Measurements from ENCODE around the gene TBCCD1. TPM values are rescaled to one million over a fixed set of nuclear protein-coding genes. Genes with fewer than 3 reads are reported as not detected.
"Not testable (repeated sequence)": the region's sequence is repeated elsewhere in the genome, so short reads cannot be mapped to it uniquely, and the experiment has no call there.

Gene TBCCD1
- total RNA-seq, 1 donor from 2014 or later, result 16.2 TPM

DNA sequence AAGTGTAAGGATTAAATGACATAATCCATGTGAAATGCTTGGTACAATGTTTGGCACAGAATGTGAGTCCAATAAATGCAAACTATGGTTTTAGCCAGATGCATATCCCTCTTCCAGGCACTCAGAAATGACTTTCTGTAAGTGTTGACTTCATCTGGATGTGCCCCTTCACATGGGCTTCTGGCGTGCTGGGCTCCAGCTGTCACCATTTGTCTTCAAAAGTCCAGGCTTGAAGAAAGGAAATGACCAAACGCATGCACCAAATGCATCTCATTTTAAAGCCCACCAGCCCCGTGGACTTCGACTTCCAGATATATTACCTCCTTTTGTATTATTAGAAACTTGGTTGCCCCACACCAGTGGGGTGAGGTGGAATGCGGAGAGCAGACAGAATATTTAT lies 46.7 kb downstream of the TBCCD1 start:
- DNase-seq (ENCODE audit: low read depth in 2 of 2), result no peak

DNA sequence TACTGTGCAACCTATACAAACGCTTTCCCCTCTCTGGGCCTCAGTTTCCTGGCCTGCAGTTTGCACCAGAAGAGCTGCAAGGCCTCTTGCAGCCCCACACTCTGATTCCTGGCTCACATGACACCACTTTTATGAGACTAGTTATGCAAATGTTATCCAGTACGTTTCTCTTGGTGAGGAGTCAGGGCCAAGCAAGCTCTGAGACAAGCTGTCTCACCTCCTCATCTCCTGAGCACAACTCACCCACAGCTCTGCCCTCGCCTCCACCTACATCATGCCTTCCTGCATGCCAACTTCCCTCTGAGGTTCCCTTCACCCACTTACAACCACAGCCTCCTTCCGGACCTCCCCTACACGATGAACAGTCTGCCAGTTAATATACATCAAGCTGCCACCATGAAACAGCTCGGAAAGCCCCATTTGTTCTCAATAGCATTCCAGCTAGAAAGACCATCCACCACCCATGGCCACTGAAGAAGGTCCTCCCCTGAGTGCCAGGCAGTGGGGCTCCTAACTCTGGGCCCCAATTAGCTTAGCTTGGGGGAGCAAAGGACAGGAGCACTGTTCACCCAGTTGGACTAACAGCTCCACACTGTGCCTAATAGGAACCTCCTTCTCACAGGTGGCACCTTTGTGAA lies 48.0 kb downstream of the TBCCD1 start:
- no peak for DNase-seq (ENCODE audit: low read depth in 2 of 2)

DNA sequence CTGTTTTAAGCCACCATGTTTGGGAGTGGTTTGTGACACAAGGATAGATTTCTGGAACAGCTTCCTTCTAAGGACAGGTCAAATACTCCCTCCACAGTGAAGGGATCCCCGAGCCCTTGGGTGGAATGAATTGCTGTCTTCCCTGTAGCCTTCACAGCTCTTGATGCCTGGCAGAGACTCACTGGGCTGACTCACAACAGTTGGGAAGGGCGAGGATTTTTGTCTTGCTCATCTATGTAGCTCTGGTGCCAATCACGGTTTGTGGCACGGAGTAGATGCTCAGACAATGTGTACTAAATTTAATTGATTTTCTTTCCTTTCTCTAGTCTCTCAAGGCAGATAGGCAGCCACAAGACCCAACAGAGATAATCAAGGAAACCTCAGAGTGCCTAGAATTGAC lies 49.9 kb downstream of the TBCCD1 start:
- DNase-seq (ENCODE audit: low read depth in 2 of 2), result no peak

DNA sequence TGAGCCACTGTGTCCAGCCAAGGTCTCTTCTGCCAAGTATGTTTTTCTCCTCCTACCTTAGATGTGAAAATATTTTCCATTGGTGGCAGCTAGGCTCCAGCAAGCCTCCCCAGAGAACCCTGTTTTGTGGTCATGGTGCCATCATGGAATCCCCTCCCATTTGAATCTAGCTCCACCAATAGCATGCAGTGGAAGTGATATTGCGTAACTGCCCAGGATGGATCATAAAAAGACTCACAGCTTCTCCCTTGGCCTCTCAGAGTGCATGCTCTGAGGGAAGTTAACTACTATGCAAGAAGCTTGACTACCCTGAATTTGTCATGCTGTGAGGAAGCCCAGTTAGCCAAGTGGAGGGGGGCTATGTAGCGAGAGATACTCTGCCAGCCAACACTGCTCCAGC lies 50.5 kb downstream of the TBCCD1 start:
- no peak for DNase-seq (ENCODE audit: low read depth in 2 of 2)

DNA sequence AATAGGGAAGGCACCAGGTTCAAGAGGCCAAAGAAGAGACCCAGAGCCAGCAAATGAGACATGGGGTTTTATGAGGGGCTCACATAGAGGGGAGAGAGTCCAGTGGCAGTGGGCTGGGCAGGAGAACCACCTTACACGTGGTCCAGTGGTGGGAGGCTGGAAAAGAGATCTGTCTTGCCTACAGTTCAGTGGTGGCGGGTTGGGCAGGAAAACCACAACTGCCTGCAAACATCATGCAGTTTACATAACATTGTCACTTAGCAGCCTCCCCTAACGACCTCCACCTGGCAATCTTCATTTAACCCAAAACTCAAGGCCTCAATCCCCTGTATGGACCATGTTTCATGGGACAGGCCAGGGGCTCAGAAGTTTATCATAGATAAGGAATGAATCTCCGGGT lies 52.0 kb downstream of the TBCCD1 start:
- no peak for DNase-seq (ENCODE audit: low read depth in 2 of 2)

DNA sequence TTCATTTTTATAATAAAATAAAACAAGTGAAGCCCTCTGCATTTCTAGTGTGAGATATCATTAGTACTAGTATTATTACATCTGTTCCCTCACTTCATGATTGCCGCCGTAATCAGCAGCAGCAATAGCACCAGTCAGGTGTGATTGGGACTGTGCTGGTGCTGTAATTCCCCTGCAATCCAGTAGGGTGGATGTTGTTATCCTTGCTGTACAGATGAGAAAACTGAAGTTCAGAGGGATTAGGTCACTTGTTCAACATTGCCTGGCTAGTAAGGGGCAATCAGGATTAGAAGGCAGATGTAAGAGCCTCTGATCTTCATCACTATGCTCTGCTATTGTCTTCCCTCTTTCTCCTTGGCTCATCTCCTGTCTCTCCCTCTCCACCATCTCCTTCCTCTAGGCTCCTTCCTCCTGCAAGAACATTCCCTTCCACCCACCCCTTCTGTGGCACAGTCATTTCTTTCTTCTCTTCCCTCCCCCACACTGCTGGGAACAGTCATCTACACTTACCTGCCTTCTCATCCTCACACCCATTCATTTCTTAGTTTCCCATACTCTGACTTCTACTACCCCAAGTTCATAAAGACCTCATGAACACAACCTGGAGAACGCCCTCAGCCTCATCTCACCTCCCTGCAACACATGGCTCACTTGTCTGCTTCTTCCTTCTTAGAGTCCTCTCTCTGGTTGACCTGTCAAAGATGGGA lies 52.7 kb downstream of the TBCCD1 start:
- no peak for DNase-seq (ENCODE audit: low read depth in 2 of 2)

DNA sequence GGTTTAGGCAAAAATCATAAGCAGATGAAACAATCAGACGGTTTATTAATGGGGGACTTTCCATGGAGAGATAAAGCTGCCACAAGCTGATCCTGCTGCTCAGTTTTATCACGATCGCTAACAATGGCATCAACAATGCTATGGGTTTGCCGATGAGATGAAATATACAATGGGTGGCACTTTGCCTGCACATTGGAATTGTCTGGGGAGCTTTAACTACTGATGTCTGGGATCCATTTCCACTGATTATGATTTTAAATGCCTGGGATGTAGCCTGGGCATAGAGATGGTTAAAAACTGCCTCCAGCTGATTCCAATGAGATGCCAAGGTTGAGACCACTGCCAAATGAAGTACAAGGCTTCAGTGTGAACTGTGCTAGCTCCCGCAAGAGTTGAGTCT lies 53.8 kb downstream of the TBCCD1 start:
- DNase-seq (ENCODE audit: low read depth in 2 of 2), result no peak

DNA sequence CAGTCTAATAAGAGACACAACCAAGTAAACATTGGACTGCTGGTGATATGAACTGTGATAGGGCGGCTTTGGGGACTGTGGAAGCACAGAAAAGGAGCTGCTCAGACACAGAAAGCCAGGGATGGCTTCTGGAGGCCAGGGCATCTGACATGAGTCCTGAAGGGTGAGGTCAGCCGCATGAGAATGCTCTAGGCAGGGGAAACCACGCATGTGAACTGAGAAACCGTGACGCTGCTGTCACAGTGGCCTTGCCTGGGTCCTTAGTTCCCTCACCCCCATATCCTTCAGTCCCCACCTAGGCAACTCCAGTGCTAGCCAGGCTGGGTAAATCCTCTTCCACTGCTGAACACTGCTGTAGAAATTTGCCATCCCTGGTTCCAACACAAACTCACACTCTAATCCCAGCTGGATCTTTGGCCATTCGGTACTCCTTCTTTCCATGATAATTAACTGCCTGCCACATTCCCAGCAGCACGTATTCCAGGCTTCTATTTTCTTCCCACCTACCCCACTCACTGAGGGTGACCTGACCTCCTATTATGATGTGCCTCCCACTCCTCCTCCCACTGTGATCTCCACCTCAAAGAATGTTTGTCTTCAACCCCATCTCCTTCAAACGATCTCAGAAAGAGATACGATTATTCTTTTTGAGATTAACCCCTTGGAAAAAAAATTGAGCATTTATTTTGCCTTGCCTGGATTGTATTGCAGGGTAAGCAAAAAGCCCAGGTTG lies 54.4 kb downstream of the TBCCD1 start:
- no peak for DNase-seq (ENCODE audit: low read depth in 2 of 2)

DNA sequence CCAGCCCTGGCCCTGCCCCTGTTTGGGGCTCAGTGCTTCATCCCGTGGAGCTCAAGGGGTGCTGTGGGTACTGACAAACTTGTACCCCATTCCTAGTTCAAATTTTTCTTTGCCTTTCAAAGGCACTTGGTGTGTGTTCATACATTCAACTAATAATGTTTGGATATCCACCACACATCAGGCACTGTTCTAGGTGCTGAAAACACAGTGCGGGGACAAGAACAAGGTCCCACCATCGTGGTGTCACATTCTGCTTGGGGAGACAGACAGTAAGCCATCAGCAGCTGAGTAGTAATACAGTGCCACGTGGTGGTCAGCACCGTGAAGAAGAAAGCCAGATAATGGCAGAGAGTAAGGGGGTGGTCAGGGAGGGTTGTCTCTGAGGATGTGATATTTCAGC lies 55.4 kb downstream of the TBCCD1 start:
- DNase-seq (ENCODE audit: low read depth in 2 of 2), result no peak

DNA sequence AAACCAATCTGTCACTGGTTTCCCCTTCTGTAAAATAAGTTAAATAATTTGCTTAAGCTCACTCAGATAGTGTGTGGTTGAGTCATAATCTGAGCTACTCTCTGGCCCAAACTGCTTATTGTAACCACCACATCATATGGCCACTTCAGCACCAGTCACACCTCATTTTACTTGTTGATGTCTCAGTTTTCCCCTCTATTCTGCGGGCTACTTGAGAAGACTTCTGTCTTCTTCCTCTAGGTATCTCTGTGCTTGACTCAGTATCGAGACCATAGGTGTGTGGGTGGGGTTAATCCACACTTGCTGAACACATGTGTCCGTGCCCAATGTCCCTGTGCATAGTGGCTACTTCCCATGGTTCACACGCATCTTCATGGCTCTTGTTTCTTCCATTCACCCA lies 55.9 kb downstream of the TBCCD1 start:
- DNase-seq (ENCODE audit: low read depth in 2 of 2), result no peak

DNA sequence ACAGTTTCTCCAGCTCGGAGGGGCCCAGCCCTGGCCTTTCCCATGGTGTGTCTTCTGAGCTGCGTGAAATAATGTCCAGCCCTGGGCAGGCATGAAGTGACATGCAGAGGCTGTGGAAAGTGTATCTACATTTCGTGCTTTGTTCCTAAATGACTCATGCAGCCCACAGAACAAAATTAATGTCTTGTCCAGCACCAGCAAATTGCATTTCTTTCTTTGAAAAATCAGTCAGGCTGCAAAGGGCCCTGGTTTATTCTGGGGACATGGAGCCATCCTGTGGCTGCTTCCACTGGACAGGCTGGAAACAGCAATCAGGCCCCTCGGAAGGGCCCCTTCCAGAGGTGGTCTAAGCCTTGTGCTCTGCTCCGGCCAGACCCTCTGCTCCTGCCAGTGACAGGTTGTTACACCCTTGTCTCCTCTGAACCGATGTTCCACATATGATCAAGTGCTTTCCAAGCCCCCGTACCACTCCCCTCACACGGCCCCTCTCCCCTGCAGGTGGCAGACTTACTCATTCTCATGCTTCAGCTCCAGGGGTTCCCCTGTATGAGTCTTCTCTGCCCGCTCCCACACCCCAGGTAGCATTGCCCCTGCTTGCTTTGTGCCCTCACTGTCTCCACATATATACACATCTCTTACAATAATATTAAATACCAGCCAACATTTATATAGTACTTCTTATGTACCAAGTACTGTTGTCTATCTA lies 56.6 kb downstream of the TBCCD1 start:
- no peak for DNase-seq (ENCODE audit: low read depth in 2 of 2)

DNA sequence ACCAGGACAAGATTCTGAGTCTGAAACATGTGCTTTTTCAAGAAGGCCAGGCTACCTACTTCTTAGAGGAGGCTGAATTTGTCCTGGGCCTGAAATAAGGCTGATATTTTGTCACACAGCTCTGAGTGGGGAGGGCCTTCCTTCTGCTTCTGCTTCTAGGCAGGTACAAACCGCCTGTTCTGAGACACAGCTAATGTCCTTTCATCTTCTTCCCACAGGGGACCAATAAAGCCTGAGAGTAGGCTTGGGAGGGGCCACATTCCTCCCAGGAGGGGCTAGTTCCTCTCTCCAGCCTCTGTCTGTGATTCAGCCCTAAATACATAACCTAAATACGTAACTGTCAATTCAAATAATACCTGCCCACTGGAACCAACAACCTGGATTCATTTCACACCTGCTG lies 57.7 kb downstream of the TBCCD1 start:
- no peak for DNase-seq (ENCODE audit: low read depth in 2 of 2)

DNA sequence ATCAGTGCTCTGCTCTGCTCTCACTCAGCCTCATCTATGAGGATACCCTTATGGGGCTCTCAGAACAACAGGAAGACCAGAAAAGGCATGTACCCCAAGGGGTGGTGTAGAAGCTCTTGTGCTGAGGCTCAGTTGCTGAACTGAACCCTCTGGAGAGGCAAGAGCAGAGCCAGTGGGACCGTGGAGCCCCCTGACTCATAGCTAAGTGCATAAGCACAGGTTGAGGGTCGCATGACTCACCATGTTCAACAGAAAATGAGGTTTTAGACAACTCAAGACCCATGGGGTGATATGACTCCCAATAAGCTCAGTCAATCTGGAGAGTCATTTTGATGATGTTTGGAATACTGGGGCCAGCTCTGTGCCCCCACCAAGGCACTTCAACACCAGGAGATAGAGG lies 60.3 kb downstream of the TBCCD1 start:
- DNase-seq (ENCODE audit: low read depth in 2 of 2), result no peak

DNA sequence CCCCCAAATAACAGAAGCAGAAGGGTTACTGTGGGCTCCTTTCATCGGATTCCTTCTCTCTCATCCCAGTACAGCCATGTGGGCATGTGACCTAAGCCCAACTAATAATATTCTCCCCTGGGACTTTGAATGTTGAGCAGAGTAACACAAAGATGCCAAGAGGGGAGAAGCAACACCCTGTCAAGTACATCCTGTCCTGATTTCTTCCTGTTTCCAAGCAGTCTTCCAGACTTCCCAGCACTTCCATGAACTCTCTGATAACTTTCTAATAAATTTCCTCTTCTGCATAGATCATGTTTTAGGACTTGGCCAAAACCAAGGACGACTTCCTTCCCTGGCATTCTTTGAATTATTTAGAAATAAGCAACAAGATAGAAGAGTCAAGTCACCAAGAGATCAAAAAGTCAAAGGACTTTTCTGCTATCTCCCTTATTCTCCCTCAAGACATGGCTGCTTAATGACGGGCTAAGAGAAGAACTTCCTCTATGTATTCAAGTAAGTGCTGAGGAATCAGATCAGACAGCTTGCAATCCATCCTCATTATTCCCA lies 60.9 kb downstream of the TBCCD1 start:
- no peak for DNase-seq (ENCODE audit: low read depth in 2 of 2)

DNA sequence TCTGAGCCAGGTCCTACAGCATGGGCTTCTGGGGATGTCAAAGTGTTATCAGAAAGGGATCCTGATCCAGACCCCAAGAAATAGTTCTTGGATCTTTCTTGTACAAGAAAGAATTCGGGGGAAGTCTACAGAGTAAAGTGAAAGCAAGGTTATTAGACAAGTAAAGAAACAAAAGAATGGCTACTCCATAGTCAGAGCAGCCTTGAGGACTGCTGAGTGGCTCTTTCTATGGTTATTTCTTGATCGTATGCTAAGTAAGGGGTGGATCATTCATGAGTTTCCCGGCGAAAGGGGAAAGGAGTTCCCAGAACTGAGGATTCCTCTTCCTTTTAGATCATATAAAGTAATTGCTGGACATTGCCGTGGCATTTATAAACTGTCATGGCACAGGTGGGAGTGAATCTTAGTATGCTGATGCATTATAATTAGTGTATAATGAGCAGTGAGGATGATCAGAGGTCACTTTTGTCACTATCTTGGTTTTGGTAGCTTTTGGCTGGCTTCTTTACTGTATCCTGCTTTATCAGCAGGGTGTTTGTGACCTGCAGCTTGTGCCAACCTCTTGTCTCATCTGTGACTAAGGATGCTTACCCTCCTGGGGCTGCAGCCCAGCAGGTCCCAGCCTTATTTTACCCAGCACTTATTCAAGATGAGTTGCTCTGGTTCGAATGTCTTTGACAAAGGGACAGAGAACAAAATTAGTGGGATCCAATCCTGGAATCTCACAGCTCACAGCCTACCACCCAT lies 64.0 kb downstream of the TBCCD1 start:
- DNase-seq (ENCODE audit: low read depth in 2 of 2), result no peak

DNA sequence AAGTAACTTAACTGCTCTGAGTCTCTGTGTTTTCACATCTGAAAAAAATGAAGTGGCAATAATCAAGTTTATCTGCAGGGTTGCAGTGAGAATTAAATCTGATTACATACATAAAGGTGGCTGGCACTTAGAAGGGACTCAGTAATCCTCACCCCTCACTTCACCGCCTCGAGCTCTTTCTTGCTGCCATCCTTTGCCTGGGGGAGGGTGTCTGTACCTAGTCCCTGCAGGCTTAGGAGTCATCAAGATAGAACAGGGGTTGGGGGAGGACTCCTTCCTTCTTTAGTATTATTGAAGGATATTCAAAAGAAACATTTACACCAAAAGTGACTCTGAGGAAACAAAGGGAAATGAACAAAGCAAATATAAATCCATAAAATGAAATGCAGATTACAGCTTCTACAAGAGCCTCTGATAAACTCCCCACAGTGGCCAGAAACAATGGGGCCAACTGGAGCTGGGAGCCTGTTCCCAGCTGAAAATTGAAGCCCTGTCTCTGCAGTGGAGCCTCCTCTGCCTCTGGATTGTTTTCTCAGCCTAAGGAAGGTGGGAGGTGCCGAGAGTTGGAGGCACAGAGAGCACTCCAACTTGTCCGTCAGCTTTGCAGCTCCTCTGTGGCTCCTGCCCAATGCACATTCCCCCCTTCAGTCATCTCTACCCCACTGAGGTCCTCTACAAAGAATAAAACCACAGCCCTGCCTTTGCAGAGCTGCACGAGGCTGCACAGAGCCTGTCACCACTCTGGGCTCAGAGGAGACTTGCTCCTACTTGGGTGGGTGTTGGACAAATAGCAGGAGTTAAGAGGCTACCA lies 64.8 kb downstream of the TBCCD1 start:
- DNase-seq (ENCODE audit: low read depth in 2 of 2), result no peak

DNA sequence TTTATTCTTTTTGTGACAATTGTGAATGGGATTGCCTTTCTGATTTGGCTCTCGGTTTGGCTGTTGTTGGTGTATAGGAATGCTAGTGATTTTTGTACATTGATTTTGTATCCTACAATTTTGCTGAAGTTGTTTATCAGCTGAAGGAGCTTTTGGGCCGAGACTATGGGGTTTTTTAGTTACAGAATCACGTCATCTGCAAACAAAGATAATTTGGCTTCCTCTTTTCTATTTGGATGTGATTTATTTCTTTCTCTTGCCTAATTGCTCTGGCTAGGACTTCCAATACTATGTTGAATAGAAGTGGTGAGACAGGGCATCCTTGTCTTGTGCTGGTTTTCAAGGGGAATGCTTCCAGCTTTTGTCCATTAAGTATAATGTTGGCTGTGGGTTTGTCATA lies 67.2 kb downstream of the TBCCD1 start:
- not testable (repeated sequence) for DNase-seq (ENCODE audit: low read depth in 2 of 2)

DNA sequence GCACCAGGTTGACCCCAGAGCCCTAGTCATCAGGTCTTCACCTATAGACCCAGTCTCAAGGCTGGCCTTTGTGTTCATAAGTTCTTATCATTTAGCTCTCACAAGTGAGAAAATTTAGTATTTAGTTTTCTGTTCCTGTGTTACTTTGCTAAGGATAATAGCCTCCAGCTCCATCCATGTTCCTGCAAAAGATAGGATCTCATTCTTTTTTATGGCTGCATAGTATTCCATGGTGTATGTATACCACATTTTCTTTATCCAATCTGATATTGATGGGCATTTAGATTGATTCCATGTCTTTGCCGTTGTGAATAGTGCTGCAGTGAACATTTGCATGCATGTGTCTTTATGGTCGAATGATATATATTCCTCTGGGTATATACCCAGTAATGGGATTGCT lies 69.1 kb downstream of the TBCCD1 start:
- DNase-seq (ENCODE audit: low read depth in 2 of 2), result not testable (repeated sequence)

DNA sequence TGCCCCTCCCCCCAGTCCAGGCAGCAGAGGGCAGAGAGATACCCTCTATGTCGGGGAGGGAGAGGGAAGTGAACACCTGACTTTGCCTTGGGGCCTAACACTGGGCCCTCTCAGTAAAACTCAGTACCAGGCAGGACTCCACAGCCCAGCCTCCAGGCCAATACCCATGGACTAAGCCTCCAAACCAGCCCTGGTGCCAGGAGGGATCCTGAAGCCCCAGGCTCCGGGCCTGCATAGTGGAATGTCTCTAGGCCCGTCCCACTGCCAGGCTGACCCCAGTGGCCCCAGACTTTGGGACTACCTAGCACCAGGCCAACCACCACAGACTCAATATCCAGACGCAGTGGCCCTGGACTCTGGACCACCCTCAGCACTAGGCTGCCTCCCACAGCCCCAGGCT lies 69.5 kb downstream of the TBCCD1 start:
- DNase-seq (ENCODE audit: low read depth in 2 of 2), result no peak

DNA sequence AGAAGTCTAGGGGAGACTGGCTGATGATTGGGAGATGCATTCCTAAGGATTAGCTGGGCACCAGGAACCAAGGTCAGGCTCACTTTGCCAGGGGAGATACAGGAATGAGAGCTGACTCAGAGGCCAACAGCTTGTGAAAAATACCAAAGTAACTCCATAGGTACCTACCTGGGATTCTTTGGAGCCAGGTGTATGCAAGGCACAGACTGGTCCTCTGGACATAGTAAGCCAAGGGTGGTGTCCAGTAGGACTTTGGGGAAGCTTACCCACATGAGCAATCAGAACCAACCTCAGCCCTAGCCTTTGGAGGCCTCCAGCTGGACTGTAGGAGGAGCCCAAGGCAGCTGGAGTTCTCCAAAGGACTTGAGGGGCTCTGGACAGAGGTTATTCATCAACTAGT lies 70.5 kb downstream of the TBCCD1 start:
- DNase-seq (ENCODE audit: low read depth in 2 of 2), result no peak

Measured in dermis microvascular lymphatic vessel endothelial cell (primary cell).